PFSK-1 (cell line): ENCODE results near the gene ARGLU1.

ENCODE experiments used
- POLR2AphosphoS5 ChIP-seq: IDR thresholded peaks from 2 replicates; pipeline ENCODE4 v1.6.1; 2012; ENCODE audit warnings: low read depth, mild to moderate bottlenecking, control low read depth, low read length, moderate library complexity
- TF ChIP-seq, protein P1 (sequence below), 2 experiments: IDR thresholded peaks; 2 replicates each; pipeline versions ENCODE4 v1.6.1 to v1.8.0; 2011 to 2012; ENCODE audit warnings: low read depth in 2 of 2, low read length in 2 of 2, control low read depth in 1 of 2, inconsistent platforms in 1 of 2, mild to moderate bottlenecking in 1 of 2, moderate library complexity in 1 of 2; ENCODE audit not compliant: insufficient read depth in 1 of 2

DNA sequence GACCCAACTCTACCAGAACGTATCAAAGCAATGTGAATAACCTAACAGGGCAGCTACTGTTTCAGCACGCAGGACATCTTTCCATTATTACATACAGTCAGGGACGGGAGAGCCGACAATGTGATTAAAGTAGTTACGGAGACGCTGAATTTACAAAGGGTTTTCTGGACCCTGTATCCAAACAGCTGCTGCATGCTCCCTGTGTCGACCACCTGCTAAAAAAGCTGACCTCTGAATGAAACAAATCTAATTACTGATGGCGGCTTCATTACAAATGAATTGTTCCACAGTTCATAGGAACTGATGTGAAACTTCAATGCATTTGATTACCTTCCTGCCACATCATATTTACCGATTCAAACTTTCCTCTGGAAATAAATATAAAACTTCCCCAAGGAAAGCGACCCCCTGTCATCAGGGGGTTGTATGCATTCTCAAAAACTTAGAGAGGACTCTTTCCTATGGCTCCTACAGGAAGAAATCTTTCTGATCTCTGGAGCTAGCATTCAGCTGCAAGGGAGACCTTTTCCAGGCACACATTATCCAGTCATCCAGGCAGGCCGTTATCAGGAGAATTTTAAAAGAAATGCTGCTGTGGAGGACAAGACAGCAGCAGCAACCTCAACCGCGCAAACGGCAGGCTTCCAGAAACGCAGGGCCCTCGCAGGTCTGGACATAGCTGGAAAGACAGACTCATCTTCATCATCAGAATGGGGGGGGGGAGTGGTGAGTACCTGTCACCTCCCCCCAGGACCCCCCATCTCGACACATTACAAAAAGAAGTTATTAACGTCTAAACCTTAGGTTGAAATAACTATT lies 35.6 kb downstream of the ARGLU1 start:
- TF ChIP-seq POLR2AphosphoS5 = no peak
- TF ChIP-seq, protein P1, sequence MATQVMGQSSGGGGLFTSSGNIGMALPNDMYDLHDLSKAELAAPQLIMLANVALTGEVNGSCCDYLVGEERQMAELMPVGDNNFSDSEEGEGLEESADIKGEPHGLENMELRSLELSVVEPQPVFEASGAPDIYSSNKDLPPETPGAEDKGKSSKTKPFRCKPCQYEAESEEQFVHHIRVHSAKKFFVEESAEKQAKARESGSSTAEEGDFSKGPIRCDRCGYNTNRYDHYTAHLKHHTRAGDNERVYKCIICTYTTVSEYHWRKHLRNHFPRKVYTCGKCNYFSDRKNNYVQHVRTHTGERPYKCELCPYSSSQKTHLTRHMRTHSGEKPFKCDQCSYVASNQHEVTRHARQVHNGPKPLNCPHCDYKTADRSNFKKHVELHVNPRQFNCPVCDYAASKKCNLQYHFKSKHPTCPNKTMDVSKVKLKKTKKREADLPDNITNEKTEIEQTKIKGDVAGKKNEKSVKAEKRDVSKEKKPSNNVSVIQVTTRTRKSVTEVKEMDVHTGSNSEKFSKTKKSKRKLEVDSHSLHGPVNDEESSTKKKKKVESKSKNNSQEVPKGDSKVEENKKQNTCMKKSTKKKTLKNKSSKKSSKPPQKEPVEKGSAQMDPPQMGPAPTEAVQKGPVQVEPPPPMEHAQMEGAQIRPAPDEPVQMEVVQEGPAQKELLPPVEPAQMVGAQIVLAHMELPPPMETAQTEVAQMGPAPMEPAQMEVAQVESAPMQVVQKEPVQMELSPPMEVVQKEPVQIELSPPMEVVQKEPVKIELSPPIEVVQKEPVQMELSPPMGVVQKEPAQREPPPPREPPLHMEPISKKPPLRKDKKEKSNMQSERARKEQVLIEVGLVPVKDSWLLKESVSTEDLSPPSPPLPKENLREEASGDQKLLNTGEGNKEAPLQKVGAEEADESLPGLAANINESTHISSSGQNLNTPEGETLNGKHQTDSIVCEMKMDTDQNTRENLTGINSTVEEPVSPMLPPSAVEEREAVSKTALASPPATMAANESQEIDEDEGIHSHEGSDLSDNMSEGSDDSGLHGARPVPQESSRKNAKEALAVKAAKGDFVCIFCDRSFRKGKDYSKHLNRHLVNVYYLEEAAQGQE (IDR thresholded peaks at IDR 0.05; ENCODE audit: insufficient read depth in 1 of 2, low read depth in 2 of 2, low read length in 2 of 2) = no peak
